Loucy (cell line): ENCODE data around the gene ZNF146.

ENCODE experiments used
- H2AFZ ChIP-seq: fragments of 200-600 bp; sonication (generic); 2 replicates; pipeline ENCODE4 v1.6.0; 2016; ENCODE audit warnings: antibody characterized with exemption, mild to moderate bottlenecking, low read length, moderate library complexity
- H3F3A ChIP-seq: fragments of 200-600 bp; 2 replicates; pipeline ENCODE4 v1.6.0; 2016; ENCODE audit warnings: antibody characterized with exemption, low read depth, mild to moderate bottlenecking
- H3K27me3 ChIP-seq: fragments of 200-600 bp; sonication (generic); 2 replicates; pipeline ENCODE4 v1.6.1; 2014; ENCODE audit warnings: low read length, mild to moderate bottlenecking; ENCODE audit not compliant: insufficient read depth, poor library complexity, severe bottlenecking
- H3K36me3 ChIP-seq: fragments of 200-600 bp; sonication (generic); 2 replicates; pipeline ENCODE4 v1.6.1; 2016; ENCODE audit warnings: low read length; ENCODE audit not compliant: insufficient read depth
- H3K4me1 ChIP-seq: fragments of 200-600 bp; sonication (generic); 2 replicates; pipeline ENCODE4 v1.5.1; 2014; ENCODE audit warnings: low read length, mild to moderate bottlenecking; ENCODE audit not compliant: insufficient read depth, poor library complexity, severe bottlenecking
- H3K4me2 ChIP-seq: fragments of 200-600 bp; sonication (generic); 2 replicates; pipeline ENCODE4 v1.6.0; 2014; ENCODE audit warnings: antibody characterized with exemption, low read length, low read depth, mild to moderate bottlenecking; ENCODE audit not compliant: poor library complexity, severe bottlenecking
- H3K4me3 ChIP-seq: fragments of 200-600 bp; sonication (generic); 2 replicates; pipeline ENCODE4 v1.5.1; 2014; ENCODE audit warnings: low read length, mild to moderate bottlenecking, mixed read lengths; ENCODE audit not compliant: poor library complexity, severe bottlenecking
- H3K79me2 ChIP-seq: fragments of 200-600 bp; sonication (generic); 2 replicates; pipeline ENCODE4 v1.6.1; 2014; ENCODE audit warnings: low read length; ENCODE audit not compliant: insufficient read depth
- H3K9ac ChIP-seq: fragments of 200-600 bp; sonication (generic); 2 replicates; pipeline ENCODE4 v1.6.0; 2014; ENCODE audit warnings: mild to moderate bottlenecking, low read depth, low read length, moderate library complexity; ENCODE audit not compliant: poor library complexity, severe bottlenecking
- H3K9me2 ChIP-seq: fragments of 200-600 bp; sonication (generic); replicated peaks from 2 replicates; pipeline ENCODE4 v1.6.1; 2016; ENCODE audit warnings: low read depth, low read length, mixed read lengths
- H3K9me3 ChIP-seq: fragments of 200-600 bp; sonication (generic); 2 replicates; pipeline ENCODE4 v1.6.1; 2014; ENCODE audit warnings: mild to moderate bottlenecking, antibody characterized with exemption, low read length, low read depth; ENCODE audit not compliant: insufficient read depth
- H4K20me1 ChIP-seq: fragments of 200-600 bp; sonication (generic); 2 replicates; pipeline ENCODE4 v1.6.0; 2014; ENCODE audit warnings: antibody characterized with exemption, low read length, mild to moderate bottlenecking; ENCODE audit not compliant: insufficient read depth, poor library complexity, severe bottlenecking
- CTCF ChIP-seq: fragments of 200-600 bp; sonication (generic); conservative IDR thresholded peaks from 2 replicates; pipeline ENCODE4 v1.5.1; 2014; ENCODE audit warnings: mild to moderate bottlenecking, antibody characterized with exemption, low read length
- EZH2phosphoT487 ChIP-seq: fragments of 200-600 bp; IDR thresholded peaks from 2 replicates; pipeline ENCODE4 v1.6.1; 2018; ENCODE audit warnings: antibody characterized with exemption, mild to moderate bottlenecking, moderate library complexity, borderline replicate concordance

ZNF146 gene

GRCh38 chr19:36207605-36208252 is 7.2 kb upstream of the ZNF146 start:
- Histone ChIP-seq H3K9me2 (no peaks in the 10 kb centered on the region), H3K4me1 (no peaks in the 10 kb centered on the region), H3K79me2 (no peaks in the 10 kb centered on the region), H3F3A (no peaks in the 10 kb centered on the region), H3K36me3 (no peaks in the 10 kb centered on the region), H3K4me3 (no peak overlapping the region), H3K27me3 (no peaks in the 10 kb centered on the region), H3K4me2 (no peak overlapping the region), H3K9me3 (no peaks in the 10 kb centered on the region), H2AFZ (no peak overlapping the region), H3K9ac (no peak overlapping the region), H4K20me1 (no peaks in the 10 kb centered on the region)
- TF ChIP-seq EZH2phosphoT487 (no peak), CTCF (no peak)

GRCh38 chr19:36209372-36209771 is 5.5 kb upstream of the ZNF146 start:
- no peaks in the 10 kb centered on the region for H4K20me1 ChIP-seq
- H3F3A ChIP-seq = no peaks in the 10 kb centered on the region
- no peak overlapping the region for H3K4me3 ChIP-seq
- H3K36me3 ChIP-seq = no peaks in the 10 kb centered on the region
- H3K9ac ChIP-seq = no peak overlapping the region
- peaks cover 4% of the 10 kb centered on the region for H3K4me1 ChIP-seq
- H3K79me2 ChIP-seq = peaks cover 8% of the 10 kb centered on the region; the same call in 1 of the 2 replicates
- no peak overlapping the region for H2AFZ ChIP-seq
- H3K27me3 ChIP-seq = no peaks in the 10 kb centered on the region
- no peak for TF ChIP-seq EZH2phosphoT487
- no peak for TF ChIP-seq CTCF
- no peaks in the 10 kb centered on the region for H3K9me2 ChIP-seq
- no peaks in the 10 kb centered on the region for H3K9me3 ChIP-seq
- H3K4me2 ChIP-seq = no peak overlapping the region

- Histone ChIP-seq H3K9me2 (no peaks in the 10 kb centered on the region), H3K9me3 (no peaks in the 10 kb centered on the region), H3K9ac (no peak overlapping the region), H3K4me3 (no peak overlapping the region), H3K4me1 (peaks cover 4% of the 10 kb centered on the region), H3F3A (no peaks in the 10 kb centered on the region), H3K79me2 (peaks cover 13% of the 10 kb centered on the region), H3K36me3 (no peaks in the 10 kb centered on the region), H2AFZ (no peak overlapping the region), H4K20me1 (peaks cover 1% of the 10 kb centered on the region), H3K4me2 (no peak overlapping the region), H3K27me3 (no peaks in the 10 kb centered on the region)
- TF ChIP-seq EZH2phosphoT487 (no peak), CTCF (no peak)
Measured at GRCh38 chr19:36210497-36210896, 4.4 kb upstream of the ZNF146 start.
